GM21526 (cell line): ENCODE results near the gene ZFP36.

Source experiments
- ATAC-seq: cut with Tn5 transposase; IDR thresholded peaks from one replicate; pipeline ENCODE4 v1.9.1; 2021; ENCODE audit warnings: moderate library complexity; ENCODE audit not compliant: unreplicated experiment, low FRiP score

Gene ZFP36

DNA sequence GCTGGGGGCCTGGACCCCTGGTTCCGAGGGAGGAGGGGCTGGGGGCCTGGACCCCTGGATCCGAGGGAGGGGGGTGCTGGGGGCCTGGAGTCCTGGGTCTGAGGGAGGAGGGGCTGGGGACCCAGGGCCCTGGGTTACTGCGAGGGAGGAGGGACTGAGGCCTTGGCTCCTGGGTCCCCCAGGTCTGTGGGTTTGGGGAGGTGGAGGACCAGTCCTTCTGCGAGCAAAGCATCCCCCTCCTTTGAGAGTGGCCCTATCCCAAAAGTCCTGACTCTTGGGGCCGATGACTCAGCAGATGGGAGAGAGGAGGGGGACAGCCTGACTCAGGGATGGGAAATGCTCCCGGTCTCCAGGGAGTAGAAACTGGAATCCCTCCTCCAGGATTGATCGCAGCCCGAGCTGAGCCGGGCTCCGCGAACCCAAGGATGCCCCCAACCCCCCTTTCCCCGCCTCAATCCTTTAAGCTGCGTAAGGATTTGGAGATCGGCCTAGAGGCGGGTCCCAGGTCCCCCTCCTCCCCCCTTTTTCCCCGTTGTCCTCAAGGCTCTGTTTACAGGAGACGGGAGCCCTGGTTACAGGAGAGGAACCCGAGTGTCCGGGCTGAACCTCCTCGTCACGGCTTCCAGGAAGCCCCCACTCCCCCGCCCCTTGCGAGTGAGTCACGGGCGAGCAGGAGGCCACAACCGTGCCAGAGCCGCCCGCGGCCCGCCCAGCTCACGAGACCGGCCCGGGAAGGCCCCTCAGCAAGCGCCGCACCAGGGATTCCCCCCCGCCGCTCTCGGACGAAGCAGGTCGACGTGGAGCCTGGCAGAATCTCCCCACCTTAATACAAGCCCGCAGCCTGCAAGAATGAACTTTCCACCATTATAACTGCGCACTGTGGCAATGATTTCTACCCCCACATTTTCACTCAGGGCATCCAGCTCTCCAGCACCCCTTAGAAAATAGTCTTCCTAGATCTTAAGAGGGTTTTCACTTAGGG, 3.0 kb upstream of the ZFP36 start:
- no peak for ATAC-seq

DNA sequence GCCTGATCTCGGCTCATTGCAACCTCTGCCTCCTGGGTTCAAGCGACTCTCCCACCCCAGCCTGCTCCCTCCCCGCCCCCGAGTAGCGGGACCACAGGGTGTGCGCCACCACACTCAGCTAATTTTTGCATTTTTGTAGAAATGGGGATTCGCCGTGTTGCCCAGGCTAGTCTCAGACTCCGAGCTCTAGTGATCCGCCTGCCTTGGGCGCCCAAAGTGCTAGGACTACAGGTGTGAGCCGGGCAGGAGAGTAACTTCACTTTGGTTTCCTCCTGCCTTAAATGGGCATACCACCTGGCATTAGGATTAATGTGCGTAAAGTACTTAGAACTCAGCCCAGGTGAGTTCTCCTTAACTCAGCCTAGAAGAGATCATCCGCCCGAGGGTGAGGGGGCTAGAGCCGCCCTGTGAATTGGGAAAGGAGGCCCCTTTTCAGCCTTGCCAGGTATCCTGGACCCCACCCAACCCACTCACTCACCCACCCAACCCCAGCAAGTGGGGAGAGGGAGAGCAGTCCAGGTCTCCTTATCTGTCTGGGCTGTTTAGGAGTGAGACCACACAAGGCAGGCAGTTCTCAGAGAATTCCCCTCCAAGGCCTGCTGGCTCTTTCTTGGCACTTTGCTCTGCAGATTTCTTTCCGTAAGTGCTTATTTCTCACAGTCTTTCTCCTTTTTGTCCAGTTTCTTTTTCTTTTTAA, 1.2 kb upstream of the ZFP36 start:
- ATAC-seq: no peak

GRCh38 chr19:39405958-39406655, 540 bp upstream of the ZFP36 start:
- ATAC-seq: no peak

- no peak for ATAC-seq
These were observed 688 bp downstream of the ZFP36 start for GRCh38 chr19:39407410-39407659.

DNA sequence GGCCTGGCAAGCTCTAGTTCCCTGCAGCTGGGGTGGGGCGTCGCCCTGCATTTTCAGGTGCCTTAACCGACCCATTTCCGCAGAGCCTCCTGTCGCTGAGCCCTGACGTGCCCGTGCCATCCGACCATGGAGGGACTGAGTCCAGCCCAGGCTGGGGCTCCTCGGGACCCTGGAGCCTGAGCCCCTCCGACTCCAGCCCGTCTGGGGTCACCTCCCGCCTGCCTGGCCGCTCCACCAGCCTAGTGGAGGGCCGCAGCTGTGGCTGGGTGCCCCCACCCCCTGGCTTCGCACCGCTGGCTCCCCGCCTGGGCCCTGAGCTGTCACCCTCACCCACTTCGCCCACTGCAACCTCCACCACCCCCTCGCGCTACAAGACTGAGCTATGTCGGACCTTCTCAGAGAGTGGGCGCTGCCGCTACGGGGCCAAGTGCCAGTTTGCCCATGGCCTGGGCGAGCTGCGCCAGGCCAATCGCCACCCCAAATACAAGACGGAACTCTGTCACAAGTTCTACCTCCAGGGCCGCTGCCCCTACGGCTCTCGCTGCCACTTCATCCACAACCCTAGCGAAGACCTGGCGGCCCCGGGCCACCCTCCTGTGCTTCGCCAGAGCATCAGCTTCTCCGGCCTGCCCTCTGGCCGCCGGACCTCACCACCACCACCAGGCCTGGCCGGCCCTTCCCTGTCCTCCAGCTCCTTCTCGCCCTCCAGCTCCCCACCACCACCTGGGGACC, 1.2 kb downstream of the ZFP36 start:
- ATAC-seq: no peak

- no peak for ATAC-seq
These were observed 2.0 kb downstream of the ZFP36 start for GRCh38 chr19:39408392-39409207.

- no peak for ATAC-seq
These were observed 2.8 kb downstream of the ZFP36 start for GRCh38 chr19:39409208-39410016.

- no peak for ATAC-seq
These were observed 3.6 kb downstream of the ZFP36 start for GRCh38 chr19:39410017-39410830.

DNA sequence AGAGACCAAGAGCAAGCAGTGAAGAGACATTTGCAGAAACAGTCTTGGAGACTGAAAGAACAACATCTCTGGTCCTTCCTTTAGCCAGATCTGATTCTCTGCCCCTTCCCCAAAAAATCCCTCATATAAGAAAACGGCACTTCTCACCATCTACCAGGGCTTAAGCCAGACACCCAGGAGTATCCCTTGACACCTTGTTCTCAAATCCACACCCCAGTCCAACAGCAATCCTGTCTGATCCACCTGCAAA, 4.1 kb downstream of the ZFP36 start:
- ATAC-seq: no peak

GRCh38 chr19:39411081-39411831, 4.6 kb downstream of the ZFP36 start:
- ATAC-seq: no peak

DNA sequence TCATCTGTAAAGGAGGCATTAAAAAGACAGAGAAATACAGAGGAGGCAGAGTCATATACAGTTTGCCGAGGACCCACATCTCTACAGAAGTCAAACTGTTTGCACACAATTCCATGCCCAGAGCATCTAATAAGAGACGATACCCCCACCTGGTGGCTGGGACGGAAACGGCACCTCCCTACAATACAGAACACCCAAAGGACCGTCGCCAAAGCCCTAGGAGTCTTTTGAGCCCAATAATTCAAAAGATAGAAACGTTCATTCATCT, 5.1 kb downstream of the ZFP36 start:
- peak; percentile 20 for ATAC-seq

GRCh38 chr19:39412100-39412866, 5.6 kb downstream of the ZFP36 start, which contains the start of gene PLEKHG2:
PLEKHG2 (plus strand) TSS chr19:39412669; CDS start chr19:39414087, 1,418 bp downstream.
- peak; percentile 48 for ATAC-seq

- no peak for ATAC-seq
These were observed 6.2 kb downstream of the ZFP36 start for GRCh38 chr19:39412867-39413271.

DNA sequence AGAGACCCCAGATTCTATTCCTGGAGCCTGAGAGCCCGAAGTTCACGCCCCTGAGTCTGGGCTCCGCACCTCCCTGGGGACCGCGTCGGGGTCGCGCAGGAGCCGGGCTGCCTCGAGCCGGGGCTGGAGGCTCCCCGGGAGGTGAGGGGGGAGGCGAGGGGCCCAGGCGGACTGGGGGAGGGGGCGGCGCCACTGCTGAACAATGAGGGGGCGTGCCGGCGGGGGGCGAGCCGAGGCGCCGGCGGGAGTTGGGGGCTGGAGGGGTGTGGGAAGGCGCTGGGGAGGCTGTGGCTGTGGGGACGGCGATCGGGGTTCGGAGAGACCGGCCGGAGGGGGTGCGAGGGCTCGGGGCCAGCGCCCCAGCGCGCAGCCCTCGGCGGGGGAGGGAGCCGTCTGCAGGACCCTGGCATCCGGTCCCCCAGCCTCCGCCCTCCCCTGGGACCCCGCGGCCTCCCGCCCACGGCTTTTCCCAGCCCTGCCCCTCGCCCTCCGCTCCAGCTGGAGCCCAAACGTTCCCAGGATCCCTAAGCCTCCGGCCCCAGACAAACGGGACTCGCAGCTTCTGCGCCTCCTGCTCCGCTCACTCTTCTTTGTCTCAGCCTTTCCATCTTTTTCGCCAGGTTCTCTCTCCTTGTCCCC, 6.7 kb downstream of the ZFP36 start:
- ATAC-seq: no peak

DNA sequence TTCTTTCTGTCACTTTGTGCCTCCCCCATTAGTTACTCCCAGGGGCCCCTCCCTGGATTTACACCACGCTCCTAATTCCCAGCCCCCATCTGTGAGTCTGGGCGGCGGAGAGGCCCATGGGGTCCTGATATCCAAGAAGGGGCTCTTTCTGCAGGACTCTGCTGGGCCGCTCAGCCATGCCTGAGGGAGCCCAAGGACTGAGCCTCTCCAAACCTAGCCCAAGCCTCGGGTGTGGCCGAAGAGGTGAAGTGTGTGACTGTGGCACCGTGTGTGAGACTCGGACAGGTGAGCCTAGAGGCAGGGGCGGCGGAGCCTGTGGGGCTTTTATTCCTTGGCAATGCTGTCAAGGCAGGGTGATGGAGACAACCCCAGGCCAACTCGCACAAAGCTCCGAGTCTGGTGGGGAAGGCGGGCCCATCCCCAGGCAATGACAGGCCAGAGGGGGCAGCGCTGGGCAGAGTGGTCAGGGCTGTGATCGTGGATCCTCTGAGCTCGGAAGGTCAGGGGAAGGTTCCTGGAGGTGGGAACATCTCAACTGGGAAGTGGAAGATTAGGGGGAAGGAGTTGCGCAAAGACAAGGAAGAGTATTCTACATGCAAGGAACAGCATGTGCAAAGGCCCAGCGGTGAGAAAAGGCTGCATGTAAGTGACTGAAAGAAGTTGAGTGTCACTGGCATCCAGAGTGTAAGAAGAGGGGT, 7.4 kb downstream of the ZFP36 start:
- no peak for ATAC-seq
